ENCODE data around the gene ANHX. TPM values are rescaled to one million over a fixed set of nuclear protein-coding genes. Genes with fewer than 3 reads are reported as not detected.

The ANHX gene
- total RNA-seq, 1 experiment from 2014 or later = not detected

GRCh38 chr12:133217219-133217618, 18.5 kb downstream of the ANHX start:
- intact Hi-C loops (cut with micrococcal nuclease; ENCODE audit: unreplicated experiment) = no loop called here
- CTCF ChIA-PET = no interaction called here
- no peak overlapping the region for H3K27ac Mint-ChIP-seq (ENCODE audit: unreplicated experiment)
- no peaks in the 10 kb centered on the region for H3K27me3 Mint-ChIP-seq (ENCODE audit: unreplicated experiment)
- no peak overlapping the region for H3K4me3 Mint-ChIP-seq (ENCODE audit: low read depth, unreplicated experiment)
- H3K4me1 Mint-ChIP-seq (ENCODE audit: low read depth, unreplicated experiment) = no peaks in the 10 kb centered on the region
- DNase-seq = no peak
- no TSS peak for BruUV-seq (replicated peaks)
- TF ChIP-seq CTCF (IDR thresholded peaks at IDR 0.05; ENCODE audit: unreplicated experiment) = no peak
- H3K36me3 Mint-ChIP-seq (ENCODE audit: insufficient read depth, unreplicated experiment) = no peaks in the 10 kb centered on the region
- peaks cover 21% of the 10 kb centered on the region for H3K9me3 Mint-ChIP-seq (ENCODE audit: low read depth, unreplicated experiment)

GRCh38 chr12:133215724-133216123, 20.0 kb downstream of the ANHX start:
- Mint-ChIP-seq H3K9me3 (ENCODE audit: low read depth, unreplicated experiment) (peaks cover 25% of the 10 kb centered on the region), H3K27me3 (ENCODE audit: unreplicated experiment) (no peaks in the 10 kb centered on the region), H3K4me3 (ENCODE audit: low read depth, unreplicated experiment) (no peak overlapping the region), H3K4me1 (ENCODE audit: low read depth, unreplicated experiment) (no peaks in the 10 kb centered on the region), H3K36me3 (ENCODE audit: insufficient read depth, unreplicated experiment) (no peaks in the 10 kb centered on the region), H3K27ac (ENCODE audit: unreplicated experiment) (no peak overlapping the region)
- intact Hi-C loops (cut with micrococcal nuclease; ENCODE audit: unreplicated experiment) = no loop called here
- no peak for TF ChIP-seq CTCF (IDR thresholded peaks at IDR 0.05; ENCODE audit: unreplicated experiment)
- no TSS peak for BruUV-seq (replicated peaks)
- no peak for DNase-seq
- CTCF ChIA-PET = no interaction called here

GRCh38 chr12:133206390-133206789, 29.3 kb downstream of the ANHX start:
- TF ChIP-seq CTCF (IDR thresholded peaks at IDR 0.05; ENCODE audit: unreplicated experiment) = no peak
- H3K4me3 Mint-ChIP-seq (ENCODE audit: low read depth, unreplicated experiment) = no peak overlapping the region
- H3K27me3 Mint-ChIP-seq (ENCODE audit: unreplicated experiment) = no peaks in the 10 kb centered on the region
- peaks cover 31% of the 10 kb centered on the region for H3K36me3 Mint-ChIP-seq (ENCODE audit: insufficient read depth, unreplicated experiment)
- no peaks in the 10 kb centered on the region for H3K4me1 Mint-ChIP-seq (ENCODE audit: low read depth, unreplicated experiment)
- intact Hi-C loops (cut with micrococcal nuclease; ENCODE audit: unreplicated experiment) = no loop called here
- no peak for DNase-seq
- no peak overlapping the region for H3K27ac Mint-ChIP-seq (ENCODE audit: unreplicated experiment)
- CTCF ChIA-PET = no interaction called here
- peaks cover 15% of the 10 kb centered on the region for H3K9me3 Mint-ChIP-seq (ENCODE audit: low read depth, unreplicated experiment)
- BruUV-seq (replicated peaks) = no TSS peak

- intact Hi-C loops (cut with micrococcal nuclease; ENCODE audit: unreplicated experiment) = no loop called here
- H3K4me1 Mint-ChIP-seq (ENCODE audit: low read depth, unreplicated experiment) = no peaks in the 10 kb centered on the region
- peaks cover 46% of the 10 kb centered on the region for H3K36me3 Mint-ChIP-seq (ENCODE audit: insufficient read depth, unreplicated experiment)
- BruUV-seq (replicated peaks) = no TSS peak
- H3K4me3 Mint-ChIP-seq (ENCODE audit: low read depth, unreplicated experiment) = no peak overlapping the region
- H3K27ac Mint-ChIP-seq (ENCODE audit: unreplicated experiment) = peak overlapping the region; percentile 47
- CTCF ChIA-PET = no interaction called here
- peaks cover 27% of the 10 kb centered on the region for H3K9me3 Mint-ChIP-seq (ENCODE audit: low read depth, unreplicated experiment)
- TF ChIP-seq CTCF (IDR thresholded peaks at IDR 0.05; ENCODE audit: unreplicated experiment) = no peak
- no peaks in the 10 kb centered on the region for H3K27me3 Mint-ChIP-seq (ENCODE audit: unreplicated experiment)
- no peak for DNase-seq
These were observed 31.4 kb downstream of the ANHX start for GRCh38 chr12:133204264-133204603.

All from Calu3 (cell line).